Measurements from ENCODE around the gene IGF2BP2.
"Not testable (repeated sequence)": the region's sequence is repeated elsewhere in the genome, so short reads cannot be mapped to it uniquely, and the experiment has no call there.

The IGF2BP2 gene

DNA sequence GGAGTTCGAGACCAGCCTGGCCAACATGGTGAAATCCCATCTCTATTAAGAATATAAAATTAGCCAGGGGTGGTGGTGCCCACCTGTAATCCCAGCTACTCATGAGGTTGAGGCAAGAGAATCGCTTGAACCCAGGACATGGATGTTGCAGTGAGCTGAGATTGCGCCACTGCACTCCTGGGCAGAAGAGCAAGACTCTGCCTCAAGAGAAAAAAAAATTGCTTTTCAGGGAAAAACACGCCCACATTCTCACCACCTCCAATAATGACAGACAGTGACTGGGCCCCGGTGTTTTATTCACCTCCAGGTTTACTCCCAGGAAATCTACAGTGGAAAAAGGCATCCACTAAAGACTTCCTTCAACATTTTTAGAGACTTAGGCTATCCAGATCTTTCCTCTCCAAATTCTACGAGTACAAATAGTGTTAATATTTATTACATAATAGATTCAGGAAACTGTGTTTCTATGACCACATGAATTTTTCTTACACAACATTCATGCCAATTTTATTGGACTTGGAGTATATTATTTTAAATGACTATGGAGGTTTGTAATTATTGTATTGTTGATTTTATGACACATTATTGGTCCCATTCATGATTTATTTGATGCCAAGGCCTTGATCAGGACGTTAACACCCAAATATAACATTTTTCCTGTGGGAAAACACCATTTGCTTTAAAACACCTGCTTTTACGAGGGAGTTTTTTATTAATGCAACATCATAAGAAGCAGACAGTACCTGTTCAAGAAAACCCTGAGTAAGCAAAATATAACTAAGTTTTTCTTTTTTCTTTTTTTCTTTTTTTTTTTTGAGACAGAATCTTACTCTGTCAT is 26.6 kb downstream of the IGF2BP2 start:
- DNase-seq = no peak

DNA sequence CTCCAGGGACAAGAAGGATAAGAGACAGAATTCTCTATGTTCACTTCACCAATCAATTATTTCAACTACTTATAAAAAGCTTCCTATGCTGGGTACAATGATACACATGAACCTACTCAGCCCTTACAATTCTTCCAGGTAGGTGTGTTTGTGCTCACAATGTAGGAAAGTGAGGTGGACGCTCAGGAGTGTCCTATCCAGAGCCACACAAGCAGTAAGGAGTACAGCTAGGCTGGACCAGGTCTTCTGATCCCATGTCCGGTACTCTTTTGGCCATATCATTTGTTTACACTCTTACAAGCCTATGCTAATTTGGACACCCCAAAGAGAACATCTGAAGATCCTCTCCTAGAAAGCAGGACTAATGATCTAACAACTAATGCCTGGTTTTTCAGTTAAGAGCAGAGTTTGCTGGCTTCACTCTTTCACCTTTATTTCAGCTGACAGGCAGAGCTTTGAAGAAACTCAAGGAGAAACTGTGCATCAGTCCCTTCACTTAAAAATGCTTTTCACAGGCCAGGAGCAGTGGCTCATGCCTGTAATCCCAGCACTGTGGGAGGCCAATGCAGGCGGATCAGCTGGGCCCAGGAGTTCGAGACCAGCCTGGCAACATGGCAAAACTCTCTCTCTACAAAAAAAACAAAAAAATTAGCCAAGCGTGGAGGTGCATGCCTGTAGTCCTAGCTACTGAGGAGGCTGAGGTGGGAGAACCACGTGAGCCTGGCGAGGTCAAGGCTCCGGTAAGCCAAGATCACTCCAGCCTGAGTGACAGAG is 27.5 kb downstream of the IGF2BP2 start:
- DNase-seq = no peak

DNA sequence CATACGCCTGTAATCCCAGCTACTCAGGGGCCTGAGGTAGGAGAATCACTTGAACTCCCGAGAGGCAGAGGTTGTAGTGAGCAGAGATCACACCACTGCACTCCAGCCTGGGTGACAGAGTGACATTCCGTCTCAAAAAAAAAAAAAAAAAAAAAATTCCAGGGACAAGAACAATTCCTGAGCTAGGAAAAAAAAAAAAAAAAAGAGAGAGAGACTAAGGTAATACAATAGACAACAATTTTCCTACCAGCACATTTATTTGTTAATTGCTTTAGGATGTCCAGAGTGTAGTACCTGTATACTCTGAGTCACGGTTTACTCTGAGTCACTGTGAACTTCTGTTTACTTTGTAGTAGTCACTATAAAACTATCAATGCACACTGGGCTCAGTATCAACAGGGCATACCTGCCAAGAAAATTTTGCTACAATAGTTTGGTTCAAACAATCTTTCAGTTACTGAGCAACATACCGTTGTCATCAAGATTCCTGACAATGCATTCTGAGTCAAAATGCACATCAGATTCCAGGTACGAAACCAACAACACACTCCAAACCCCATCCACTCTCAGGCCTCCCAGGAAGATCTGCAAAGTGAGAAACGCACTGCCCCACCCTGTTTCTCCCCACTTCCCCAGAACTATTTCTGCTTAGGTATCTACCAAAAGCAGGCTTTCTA is 28.3 kb downstream of the IGF2BP2 start:
- no peak for DNase-seq

DNA sequence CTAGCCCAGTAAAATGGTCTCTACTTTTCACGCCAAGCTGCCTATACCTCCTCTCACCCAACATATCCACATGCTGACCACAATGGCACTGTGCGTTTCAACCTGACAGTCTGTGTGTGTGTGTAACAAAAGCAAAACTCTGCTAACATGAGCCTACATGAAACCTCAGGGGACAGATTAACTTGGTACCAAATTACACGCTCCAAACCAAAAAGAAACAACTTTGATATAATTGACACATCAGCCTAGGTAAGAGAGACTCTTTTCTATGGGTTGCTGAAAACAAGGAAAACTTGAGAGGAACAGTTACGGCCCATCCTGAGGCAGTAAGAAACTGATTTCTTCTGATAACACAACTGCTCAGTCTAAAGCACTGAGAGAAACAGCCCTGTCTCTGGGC is 31.5 kb downstream of the IGF2BP2 start:
- DNase-seq = no peak

DNA sequence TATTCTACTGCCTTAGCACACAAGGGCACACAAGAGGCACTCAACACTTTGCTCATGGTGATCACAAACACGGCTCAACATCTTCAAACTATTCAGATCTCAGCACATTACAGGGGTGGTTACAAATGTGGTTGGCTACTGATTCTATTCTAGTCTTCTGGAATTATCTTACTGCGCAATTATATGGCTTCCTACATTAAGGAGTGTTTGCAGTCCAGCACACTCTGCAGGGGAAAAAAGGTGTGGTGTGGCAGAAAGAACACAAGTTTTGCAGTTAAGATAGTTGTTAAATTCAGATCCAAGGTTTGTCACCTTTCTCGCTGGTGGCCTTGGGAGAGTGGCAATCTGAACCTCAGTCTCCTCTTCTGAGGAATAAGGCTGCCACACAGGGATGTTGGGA is 31.9 kb downstream of the IGF2BP2 start:
- DNase-seq = no peak

DNA sequence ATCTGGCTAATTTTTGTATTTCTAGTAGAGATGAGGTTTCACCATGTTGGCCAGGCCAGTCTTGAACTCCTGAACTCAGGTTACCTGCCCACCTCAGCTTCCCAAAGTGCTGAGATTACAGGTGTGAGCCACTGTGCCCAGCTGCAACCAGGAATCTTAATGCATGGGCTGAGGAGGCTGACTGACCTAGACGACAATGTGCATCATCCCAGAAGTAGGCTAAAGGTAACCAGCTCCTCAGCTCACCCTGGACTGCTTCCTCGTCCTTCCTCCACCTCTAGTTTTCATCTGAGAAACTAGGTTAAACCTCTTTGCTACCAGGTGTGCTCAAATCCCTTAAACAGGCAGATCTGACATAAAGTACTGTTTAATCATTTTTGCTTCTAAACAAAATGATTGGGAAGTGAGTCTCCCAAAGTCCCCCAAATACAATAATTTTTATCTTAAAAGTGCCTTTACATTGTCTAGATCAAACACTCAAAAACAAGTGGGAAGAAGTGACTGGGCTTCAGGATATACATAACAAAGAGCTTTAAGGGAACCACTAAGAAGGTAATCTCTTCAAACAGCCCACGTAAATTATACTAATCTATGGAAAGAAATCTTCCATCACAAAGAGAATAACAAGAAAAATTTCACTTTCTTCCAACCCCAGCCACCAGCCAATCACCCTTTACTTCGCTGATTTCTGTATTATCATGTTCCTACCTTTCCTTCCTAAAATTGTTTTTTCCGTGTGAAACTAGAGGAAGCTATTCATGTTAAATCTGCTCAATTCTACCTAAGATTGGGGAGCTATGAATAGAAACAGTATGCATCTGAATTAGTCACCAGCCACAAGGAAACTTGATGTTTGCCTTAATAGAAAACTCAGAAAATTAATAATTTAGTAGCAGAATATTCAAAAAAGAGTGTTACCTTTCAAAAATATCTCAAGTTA is 34.7 kb downstream of the IGF2BP2 start:
- no peak for DNase-seq

DNA sequence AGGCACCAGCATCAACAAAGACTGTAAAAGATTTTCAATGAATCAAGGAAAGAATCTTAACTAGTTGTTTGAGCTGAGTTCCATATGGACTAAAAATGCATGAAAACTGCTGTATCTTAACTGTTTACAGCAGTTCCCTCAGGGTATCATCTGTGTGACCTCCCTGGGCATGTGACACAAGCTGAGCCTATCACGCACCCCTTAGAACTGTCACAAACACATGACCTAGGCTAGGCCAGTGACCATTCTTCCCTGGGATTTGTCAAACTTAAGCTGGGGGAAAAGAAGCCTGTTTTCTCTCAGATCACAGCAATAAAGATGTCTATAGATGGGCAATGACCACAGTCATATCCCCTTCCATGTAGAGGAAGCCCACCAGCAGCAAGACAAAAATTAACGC is 35.7 kb downstream of the IGF2BP2 start:
- DNase-seq = no peak

DNA sequence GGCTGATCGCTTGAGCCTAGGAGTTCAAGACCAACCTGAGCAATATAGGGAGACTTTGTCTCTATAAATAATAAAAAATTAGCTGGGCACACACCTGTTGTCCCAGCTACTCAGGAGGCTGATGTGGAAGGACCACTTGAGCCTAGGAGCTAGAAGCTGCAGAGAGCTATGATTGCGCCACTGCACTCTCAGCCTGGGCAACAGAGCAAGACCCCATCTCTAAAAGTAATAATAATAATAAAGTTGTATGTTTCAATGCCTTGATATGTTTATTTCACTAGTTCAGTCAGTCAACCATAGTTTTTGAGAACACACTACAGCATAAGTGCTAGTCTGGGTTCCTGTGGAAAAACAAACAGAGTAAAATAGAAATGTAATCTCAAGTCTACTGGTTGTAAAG is 36.5 kb downstream of the IGF2BP2 start:
- no peak for DNase-seq

DNA sequence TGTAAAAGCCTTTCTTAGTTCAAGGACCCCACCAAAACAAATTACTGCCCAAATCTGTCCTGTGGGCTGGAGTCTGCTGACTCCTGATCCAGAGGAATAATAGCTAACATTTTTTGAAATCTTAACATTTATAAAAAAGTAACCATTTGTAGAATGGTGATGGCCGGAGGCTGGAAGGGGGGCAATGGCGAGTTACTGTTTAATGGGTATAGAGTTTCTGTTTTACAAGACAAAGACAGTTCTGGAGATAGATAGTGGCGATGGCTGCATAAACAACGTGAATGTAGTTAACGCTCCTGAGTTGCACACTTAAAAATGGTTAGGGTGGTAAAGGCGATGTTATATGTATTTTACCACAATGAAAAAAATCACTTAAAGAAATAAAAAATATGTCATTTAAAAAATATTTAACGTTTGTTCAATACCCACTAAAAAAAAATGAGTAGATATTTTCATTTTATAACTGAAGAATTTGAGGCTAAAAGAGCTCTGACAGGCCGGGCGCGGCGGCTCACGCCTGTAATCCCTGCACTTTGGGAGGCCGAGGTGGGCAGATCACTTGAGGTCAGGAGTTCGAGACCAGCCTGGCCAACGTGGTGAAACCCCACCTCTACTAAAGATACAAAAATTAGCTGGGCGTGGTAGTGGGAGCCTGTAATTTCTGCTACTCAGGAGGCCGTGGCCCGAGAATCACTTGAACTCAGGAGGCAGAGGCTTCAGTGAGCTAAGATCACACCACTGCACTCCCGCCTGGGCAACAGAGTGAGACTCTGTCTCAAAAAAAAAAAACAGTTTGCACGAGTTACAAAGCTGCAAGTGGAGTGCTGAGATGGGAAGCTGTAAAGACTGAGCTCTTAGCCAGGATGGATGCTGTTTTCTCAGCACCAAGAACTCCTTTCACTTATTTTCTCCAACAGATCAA is 37.6 kb downstream of the IGF2BP2 start:
- no peak for DNase-seq

DNA sequence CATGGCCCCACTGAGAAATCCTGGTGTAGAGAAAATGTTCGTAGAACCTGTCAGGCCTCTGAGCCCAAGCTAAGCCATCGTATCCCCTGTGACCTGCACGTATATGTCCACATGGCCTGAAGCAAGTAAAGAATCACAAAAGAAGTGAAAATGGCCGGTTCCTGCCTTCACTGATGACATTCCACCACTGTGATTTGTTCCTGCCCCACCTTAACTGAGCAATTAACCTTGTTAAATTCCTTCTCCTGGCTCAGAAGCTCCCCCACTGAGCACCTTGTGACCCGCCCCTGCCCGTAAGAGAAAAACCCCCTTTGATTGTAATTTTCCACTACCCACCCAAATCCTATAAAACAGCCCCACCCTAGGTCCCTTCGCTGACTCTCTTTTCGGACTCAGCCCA is 38.6 kb downstream of the IGF2BP2 start:
- DNase-seq = not testable (repeated sequence)

DNA sequence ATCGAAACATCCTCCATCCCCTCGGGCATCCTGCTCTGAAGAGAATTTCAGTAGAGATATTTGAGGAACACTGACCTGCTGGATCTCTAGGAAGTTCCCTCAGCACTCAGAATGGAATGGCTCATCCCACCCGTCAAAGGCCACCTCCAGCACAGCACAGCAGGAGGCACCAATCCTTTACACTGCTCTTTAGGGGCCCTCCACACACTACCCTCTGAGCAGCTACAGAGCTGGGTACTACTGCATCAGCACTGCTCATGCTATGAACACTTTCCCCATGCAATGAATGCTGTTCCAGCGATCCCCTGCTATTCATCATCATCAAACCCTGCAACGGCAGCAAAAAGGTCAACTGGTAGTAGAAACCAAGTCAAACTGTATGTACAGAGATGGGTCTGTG is 40.5 kb downstream of the IGF2BP2 start:
- DNase-seq = no peak

DNA sequence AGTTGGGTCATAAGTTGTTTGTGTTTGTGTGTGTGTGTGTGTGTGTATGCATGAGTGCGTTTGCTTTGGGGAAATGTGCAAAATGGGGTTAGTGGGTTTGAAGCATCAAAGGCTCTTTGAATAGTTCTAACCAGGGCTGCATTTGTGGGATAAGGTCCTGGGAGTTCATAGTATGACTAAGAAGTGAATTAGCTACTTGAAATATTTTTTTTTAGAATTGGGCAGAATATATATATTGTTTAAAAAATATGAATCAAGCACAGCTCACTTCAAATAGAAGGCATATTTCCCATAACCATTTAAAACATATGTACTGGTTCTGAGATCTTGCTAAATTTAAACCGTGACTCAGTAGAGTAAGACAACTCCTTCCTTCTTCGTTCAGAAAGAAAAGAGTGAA is 43.1 kb downstream of the IGF2BP2 start:
- DNase-seq = no peak

DNA sequence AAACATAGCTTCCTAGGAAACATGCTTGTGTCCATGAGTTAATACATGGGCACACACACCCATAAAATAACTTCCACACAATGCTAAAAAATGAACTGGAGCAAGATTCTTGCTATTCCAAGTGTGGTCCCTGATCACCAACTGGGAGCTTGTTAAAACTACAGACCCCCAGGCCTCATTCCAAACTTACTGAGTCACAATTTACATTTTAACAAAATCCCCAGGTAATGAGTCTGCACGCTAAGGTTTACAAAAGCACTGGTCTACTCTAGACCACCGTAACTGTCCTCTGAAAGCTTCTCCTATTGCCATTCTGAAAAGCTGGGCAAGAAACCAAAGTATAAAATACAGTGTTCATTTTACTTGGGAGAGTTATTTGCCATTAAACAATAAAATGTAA is 45.4 kb downstream of the IGF2BP2 start:
- DNase-seq = no peak

DNA sequence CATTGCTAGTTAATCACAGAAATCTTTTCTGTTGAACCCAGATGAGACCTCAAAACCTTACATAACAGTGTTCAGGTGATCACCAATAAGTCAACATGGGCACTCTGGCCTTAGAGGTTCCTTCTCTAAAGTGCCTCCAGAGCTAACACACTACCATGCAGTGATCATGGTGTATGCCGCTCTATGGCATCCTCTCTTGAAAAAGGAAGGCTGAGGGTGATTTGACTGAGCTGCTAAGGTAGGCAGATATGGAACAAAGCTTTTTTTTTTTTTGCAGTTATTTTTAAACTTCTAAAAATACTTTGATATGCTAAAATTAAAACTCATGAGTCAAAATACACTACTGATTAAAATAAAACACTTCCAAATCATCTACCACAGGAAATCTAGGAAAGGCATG is 46.0 kb downstream of the IGF2BP2 start:
- DNase-seq = no peak

DNA sequence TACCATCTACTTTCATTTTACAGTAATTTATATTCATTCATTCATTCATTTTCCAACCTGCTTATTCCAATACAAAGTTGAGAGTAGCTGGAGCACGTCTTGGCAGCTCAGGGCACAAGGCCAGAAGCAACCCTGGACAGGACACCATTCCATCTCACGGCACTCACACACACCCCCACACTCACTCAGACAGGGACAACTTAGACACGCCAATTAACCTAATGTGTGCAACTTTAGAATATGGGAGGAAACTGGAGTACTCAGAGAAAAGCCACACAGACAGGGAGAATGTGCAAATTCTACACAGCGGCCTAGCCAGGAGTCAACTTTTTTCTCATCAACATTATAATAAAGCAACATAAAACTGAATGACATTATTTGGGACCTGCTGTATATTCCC is 46.7 kb downstream of the IGF2BP2 start:
- DNase-seq = no peak

DNA sequence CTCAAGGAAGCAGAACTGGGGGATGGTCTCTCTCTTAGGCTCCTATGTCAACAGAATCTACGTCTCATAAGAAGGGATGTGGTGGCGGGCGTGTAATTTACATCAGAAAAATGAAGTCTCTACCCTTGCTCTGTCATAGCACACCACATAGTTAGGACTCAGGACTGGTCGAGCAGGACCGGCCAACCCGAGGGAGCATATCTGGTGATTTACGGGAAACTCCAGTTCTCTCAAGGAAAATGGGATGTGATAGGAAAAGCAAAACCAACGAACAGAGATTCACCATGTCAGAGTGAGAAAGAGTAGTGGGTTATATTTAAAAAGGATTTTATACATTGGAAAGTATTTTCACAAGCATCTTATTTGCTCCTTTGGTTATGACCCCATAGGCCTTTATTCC is 54.7 kb downstream of the IGF2BP2 start:
- no peak for DNase-seq

DNA sequence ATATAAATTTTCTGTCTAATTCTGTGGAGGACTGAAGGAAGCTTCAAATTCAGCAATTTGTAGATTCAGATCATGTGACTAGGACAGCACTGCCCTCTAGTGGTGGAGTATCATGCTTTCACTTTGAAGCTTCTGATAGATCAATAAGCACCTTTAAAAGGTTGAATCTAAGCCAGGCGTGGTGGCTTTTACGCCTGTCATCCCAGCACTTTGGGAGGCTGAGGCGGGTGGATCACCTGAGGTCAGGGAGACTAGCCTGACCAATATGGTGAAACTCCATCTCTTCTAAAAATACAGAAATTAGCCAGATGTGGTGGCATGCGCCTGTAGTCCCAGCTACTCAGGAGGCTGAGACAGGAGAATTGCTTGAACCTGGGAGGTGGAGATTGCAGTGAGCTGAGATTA is 56.3 kb downstream of the IGF2BP2 start:
- peak; percentile 30 for DNase-seq

DNA sequence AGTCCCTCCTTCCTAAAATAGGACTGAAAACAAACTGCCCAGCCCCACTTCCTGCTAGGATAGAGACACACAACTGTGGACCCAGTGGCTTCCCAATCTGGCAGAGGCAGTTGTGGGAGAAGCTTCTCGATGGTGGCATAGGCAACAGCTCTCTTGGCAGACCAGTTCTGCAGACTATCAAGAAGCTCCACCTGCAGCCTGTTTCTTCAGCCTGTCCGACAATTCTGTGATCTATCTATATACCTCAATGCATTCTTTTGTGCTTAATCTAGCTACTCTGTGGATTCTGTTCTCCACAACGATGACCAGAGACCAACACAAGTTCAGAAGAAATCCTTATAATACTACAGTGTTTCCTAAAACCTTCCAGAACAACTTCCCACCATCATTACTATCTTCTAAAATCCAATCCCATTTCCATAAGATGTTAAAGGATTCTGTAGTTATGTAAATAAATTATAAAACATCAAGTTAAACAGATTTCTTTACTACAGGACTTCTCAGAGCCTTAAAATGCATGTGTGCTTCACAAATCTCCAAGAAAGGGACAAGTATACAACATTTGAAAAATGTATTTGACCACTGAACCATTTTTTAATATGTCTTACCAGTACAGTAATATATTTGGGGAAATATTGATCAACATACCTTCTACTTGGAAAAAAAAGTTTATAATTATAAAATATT is 57.7 kb downstream of the IGF2BP2 start:
- no peak for DNase-seq

DNA sequence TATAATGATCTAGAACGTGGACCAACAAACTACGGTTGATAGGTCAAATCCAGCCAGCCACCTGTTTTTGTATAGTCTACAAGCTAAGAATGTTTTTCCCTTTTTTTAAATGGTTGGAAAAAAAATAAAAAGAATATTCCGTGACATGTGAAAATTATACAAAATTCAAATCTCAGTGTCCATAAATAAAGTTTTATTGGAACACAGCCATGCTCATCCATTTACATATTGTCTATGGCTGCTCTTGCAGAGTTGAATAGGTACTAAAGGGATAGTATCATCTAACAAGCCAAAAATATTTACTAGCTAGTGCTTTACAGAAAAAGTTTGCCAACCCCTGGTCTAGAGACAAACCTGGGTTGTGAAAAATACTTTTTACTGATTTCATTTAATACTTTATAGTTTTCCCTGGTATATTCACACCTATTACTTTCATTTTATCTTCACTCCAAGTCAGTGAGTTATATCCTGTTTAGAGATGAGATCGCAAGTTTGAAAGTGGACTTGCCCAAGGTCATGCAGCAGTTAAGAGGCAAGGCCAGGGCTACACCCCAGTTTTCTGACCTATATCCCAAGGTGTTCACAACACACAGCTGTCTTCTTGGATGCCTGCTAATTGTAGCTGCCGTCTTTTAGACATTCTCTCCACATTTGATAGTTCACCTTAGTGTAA is 58.4 kb downstream of the IGF2BP2 start:
- DNase-seq = no peak

DNA sequence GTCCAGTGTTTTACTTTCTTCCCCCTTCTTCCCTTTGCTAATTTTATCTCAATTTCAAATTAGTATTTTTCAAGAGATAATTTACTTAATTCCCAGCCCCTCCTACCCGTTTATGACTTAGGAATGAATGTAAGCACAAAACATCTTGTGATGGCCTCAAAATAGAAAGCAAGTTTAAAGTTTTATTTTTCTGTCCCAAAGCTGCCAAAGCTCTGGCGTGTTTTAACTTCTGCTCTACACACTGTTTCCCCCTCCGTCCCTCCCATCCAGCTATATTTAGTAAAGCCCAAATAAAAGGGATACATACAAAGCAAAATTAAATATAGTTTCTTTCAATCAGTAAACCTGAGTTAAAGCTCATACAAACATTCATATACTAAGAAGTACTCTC is 59.9 kb downstream of the IGF2BP2 start:
- no peak for DNase-seq

Data from retina (tissue), 1 donor.